Esophagus mucosa (tissue), 1 donor: ENCODE data around the gene FBXO21. TPM values are rescaled to one million over a fixed set of nuclear protein-coding genes. Genes with fewer than 3 reads are reported as not detected.

Source experiments
- ATAC-seq: fragments of 200-7000 bp; cut with Tn5 transposase; one replicate; pipeline ENCODE4 v1.9.1; 2020
- total RNA-seq: library from RNA; stranded (reverse); gene quantifications from one replicate; pipeline ENCODE4 v1.2.4, GENCODE V29; 2023
- donor health status: DM: yes; HTN: yes; CAD: no.

FBXO21 gene
- total RNA-seq, 1 donor from 2014 or later, result 22.9 TPM

- ATAC-seq, result no peak
These were observed 27.6 kb downstream of the FBXO21 start for GRCh38 chr12:117162633-117163032.

GRCh38 chr12:117162167-117162539 is 28.1 kb downstream of the FBXO21 start:
- no peak for ATAC-seq

- no peak for ATAC-seq
These were observed 28.7 kb downstream of the FBXO21 start for GRCh38 chr12:117161460-117162166.

GRCh38 chr12:117159674-117160073 is 30.6 kb downstream of the FBXO21 start:
- no peak for ATAC-seq

- ATAC-seq, result no peak
These were observed 31.2 kb downstream of the FBXO21 start for GRCh38 chr12:117158911-117159553.

GRCh38 chr12:117158096-117158495 is 32.2 kb downstream of the FBXO21 start:
- no peak for ATAC-seq

- peak; percentile 96 for ATAC-seq
These were observed 34.8 kb downstream of the FBXO21 start for GRCh38 chr12:117155278-117156060.

- ATAC-seq, result no peak
These were observed 37.2 kb downstream of the FBXO21 start for GRCh38 chr12:117152793-117153775.

GRCh38 chr12:117151403-117152031 is 38.8 kb downstream of the FBXO21 start:
- no peak for ATAC-seq

GRCh38 chr12:117149431-117149830 is 40.8 kb downstream of the FBXO21 start:
- no peak for ATAC-seq

- ATAC-seq, result no peak
These were observed 41.6 kb downstream of the FBXO21 start for GRCh38 chr12:117148642-117149041.

- no peak for ATAC-seq
These were observed 42.6 kb downstream of the FBXO21 start for GRCh38 chr12:117147639-117148038.

- ATAC-seq, result no peak
These were observed 44.6 kb downstream of the FBXO21 start for GRCh38 chr12:117145597-117146154.

- no peak for ATAC-seq
These were observed 45.7 kb downstream of the FBXO21 start for GRCh38 chr12:117144599-117144998.

GRCh38 chr12:117143008-117143532 is 47.2 kb downstream of the FBXO21 start:
- ATAC-seq, result peak; percentile 51

- no peak for ATAC-seq
These were observed 48.2 kb downstream of the FBXO21 start for GRCh38 chr12:117142094-117142493.

GRCh38 chr12:117141097-117141898 is 49.0 kb downstream of the FBXO21 start:
- ATAC-seq, result peak; percentile 21

GRCh38 chr12:117140397-117141096 is 49.7 kb downstream of the FBXO21 start:
- peak; percentile 43 for ATAC-seq

GRCh38 chr12:117139025-117139717 is 51.1 kb downstream of the FBXO21 start:
- no peak for ATAC-seq
